Vagina (tissue), 2 donors: ENCODE results near the gene IL11RA. TPM values are rescaled to one million over a fixed set of nuclear protein-coding genes. Genes with fewer than 3 reads are reported as not detected.

Experiments used
- DNase-seq, 2 donors: peaks; one replicate each; pipeline ENCODE4 v3.0.0-alpha.2; 2017; ENCODE audit errors: extremely low spot score in 2 of 2
- H3K27ac ChIP-seq: fragments of 200-600 bp; sonication (generic); one replicate; pipeline ENCODE4 v1.5.1; 2019
- H3K27me3 ChIP-seq: fragments of 200-600 bp; sonication (generic); one replicate; pipeline ENCODE4 v1.5.1; 2019
- H3K36me3 ChIP-seq, 2 donors: fragments of 200-600 bp; sonication (generic); one replicate each; pipeline ENCODE4 v1.5.1; 2017 to 2019
- H3K4me1 ChIP-seq: fragments of 200-600 bp; sonication (generic); one replicate; pipeline ENCODE4 v1.5.1; 2019
- H3K4me3 ChIP-seq, 2 donors: fragments of 200-600 bp; sonication (generic); 1 replicate in 1 of 2; 2 replicates in 1 of 2; pipeline ENCODE4 v1.5.1; 2016 to 2019
- H3K9me3 ChIP-seq: fragments of 200-600 bp; sonication (generic); one replicate; pipeline ENCODE4 v1.5.1; 2019
- POLR2A ChIP-seq, 2 donors: fragments of 450-650 bp; IDR thresholded peaks; one replicate each; pipeline ENCODE4 v1.6.1; 2017; ENCODE audit warnings: antibody characterized with exemption in 2 of 2, mild to moderate bottlenecking in 2 of 2, moderate library complexity in 2 of 2
- POLR2AphosphoS5 ChIP-seq, 2 donors: sonication (generic); formaldehyde crosslinking; IDR thresholded peaks; one replicate each; pipeline ENCODE4 v1.9.0; 2017; ENCODE audit warnings: antibody characterized with exemption in 2 of 2, mild to moderate bottlenecking in 2 of 2, low read depth in 1 of 2; ENCODE audit not compliant: insufficient read depth in 1 of 2
- intact Hi-C: fragments of 100-400 bp; cut with DNase I; formaldehyde crosslinking; loops from one replicate; pipeline ENCODE4 v1.15.1; 2023
- total RNA-seq: library from RNA; depleted of rRNA; stranded (reverse); fragments of >200 nt; gene quantifications from one replicate; pipeline ENCODE4 v1.2.3, GENCODE V29; 2016
- TF ChIP-seq, protein P1 (sequence below), 3 experiments: fragments of 450-650 bp in 2 of 3; fragments of 200-600 bp in 1 of 3; sonication (generic) in 1 of 3; IDR thresholded peaks; one replicate each; pipeline ENCODE4 v1.5.1; 2017 to 2019; ENCODE audit warnings: antibody characterized with exemption in 3 of 3, mild to moderate bottlenecking in 2 of 3, moderate library complexity in 2 of 3

IL11RA gene
- total RNA-seq, result 30.7 TPM

DNA sequence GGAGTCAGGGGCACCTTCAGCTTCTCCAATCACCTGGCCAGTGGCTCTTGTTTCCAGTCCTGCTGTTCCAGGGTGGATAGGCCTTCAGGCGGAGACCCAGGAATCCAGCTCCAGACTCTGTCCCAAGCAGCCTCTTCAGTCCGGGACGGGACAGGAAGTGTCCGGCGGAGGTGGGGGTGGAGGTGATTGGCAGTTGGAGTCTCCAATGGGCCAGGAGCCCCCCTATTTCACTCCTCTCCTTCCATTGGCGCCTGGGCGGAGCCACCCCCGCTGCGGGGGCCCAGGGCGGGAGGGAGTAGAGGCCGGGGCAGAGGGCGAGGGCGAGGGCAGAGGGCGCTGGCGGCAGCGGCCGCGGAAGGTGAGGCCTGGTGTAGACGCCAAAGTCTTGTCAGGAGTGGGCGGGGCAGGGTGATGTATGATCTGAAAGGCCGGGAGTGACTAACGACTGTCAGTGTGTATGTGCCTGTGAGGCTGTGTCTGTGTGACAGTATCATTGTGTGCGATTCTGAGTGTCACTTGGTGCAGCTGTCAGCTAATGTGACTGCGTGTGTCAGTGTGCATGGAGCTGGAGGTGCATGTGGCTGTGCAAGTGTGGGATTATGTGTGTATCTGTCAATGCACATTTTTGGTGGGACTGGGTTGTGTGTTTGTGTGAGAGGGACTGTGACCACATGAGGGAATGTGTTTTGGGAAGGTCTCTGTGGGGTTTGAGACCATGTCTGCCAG lies at the start of gene IL11RA:
IL11RA (plus strand) TSS at position 310 of the 726 bp plus-strand sequence. CDS start 3,033 bp downstream, outside the sequence.
- H3K4me1 ChIP-seq, result peaks cover 73% of the 10 kb centered on the region
- peak within 1 kb of the TSS; percentile 87 for H3K27ac ChIP-seq
- intact Hi-C loops, result no loop called here
- no peak for DNase-seq
- peak within 1 kb of the TSS; percentile 37 to 45 for H3K4me3 ChIP-seq
- no peak for TF ChIP-seq POLR2A (IDR thresholded peaks at IDR 0.05)
- peak; percentile 47 to 88 for TF ChIP-seq POLR2AphosphoS5 (IDR thresholded peaks at IDR 0.05; ENCODE audit: insufficient read depth in 1 of 2, low read depth in 1 of 2)
- TF ChIP-seq, protein P1, sequence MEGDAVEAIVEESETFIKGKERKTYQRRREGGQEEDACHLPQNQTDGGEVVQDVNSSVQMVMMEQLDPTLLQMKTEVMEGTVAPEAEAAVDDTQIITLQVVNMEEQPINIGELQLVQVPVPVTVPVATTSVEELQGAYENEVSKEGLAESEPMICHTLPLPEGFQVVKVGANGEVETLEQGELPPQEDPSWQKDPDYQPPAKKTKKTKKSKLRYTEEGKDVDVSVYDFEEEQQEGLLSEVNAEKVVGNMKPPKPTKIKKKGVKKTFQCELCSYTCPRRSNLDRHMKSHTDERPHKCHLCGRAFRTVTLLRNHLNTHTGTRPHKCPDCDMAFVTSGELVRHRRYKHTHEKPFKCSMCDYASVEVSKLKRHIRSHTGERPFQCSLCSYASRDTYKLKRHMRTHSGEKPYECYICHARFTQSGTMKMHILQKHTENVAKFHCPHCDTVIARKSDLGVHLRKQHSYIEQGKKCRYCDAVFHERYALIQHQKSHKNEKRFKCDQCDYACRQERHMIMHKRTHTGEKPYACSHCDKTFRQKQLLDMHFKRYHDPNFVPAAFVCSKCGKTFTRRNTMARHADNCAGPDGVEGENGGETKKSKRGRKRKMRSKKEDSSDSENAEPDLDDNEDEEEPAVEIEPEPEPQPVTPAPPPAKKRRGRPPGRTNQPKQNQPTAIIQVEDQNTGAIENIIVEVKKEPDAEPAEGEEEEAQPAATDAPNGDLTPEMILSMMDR (IDR thresholded peaks at IDR 0.05), result no peak
- no peaks in the 10 kb centered on the region for H3K27me3 ChIP-seq
- no peaks in the 10 kb centered on the region for H3K9me3 ChIP-seq
- H3K36me3 ChIP-seq, result peaks cover 0 to 15% of the 10 kb centered on the region in 2 donors

DNA sequence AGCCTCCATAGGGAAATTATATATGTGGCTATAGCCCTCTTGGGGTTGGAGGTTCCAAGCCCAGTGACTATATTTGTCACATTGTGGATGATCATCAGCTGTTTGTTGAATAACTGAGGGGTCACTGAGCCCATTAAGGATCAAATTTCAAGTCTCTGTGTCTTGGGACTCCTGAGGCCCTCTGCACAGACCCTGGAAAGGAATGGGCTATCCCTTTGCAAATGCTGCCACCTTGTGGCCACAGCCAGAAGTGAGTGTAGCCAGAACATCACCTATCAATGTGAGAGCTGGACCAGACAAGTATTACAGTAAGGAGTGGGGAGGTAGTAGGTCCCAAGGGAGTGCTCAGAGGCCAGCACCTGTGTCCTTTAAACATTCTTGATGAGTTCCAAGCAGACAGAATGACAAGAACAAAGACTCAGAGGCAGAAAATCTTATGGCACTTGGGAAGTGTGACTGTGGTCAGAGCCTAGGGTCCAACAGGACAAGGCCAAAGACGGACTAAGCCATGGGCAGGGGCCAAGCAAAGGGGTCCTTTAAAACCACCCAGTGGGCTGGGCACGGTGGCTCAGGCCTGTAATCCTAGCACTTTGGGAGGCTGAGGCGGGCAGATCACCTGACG lies 48.3 kb upstream of the IL11RA start:
- no peaks in the 10 kb centered on the region for H3K36me3 ChIP-seq
- H3K4me1 ChIP-seq, result peaks cover 5% of the 10 kb centered on the region
- H3K9me3 ChIP-seq, result no peaks in the 10 kb centered on the region
- intact Hi-C loops, result loop anchor here (2.0 kb wide), 1 partner anchor 55 kb away; no protein-coding TSS in a partner anchor
- H3K27ac ChIP-seq, result no peak overlapping the region
- H3K4me3 ChIP-seq, result no peak overlapping the region
- DNase-seq, result no peak
- TF ChIP-seq, protein P1 (IDR thresholded peaks at IDR 0.05), result peak; percentile 85 to 92 (median 90)
- TF ChIP-seq POLR2AphosphoS5 (IDR thresholded peaks at IDR 0.05; ENCODE audit: insufficient read depth in 1 of 2, low read depth in 1 of 2) (peak in 1 of 2 donors; percentile 40), POLR2A (IDR thresholded peaks at IDR 0.05) (no peak)
- H3K27me3 ChIP-seq, result no peaks in the 10 kb centered on the region

DNA sequence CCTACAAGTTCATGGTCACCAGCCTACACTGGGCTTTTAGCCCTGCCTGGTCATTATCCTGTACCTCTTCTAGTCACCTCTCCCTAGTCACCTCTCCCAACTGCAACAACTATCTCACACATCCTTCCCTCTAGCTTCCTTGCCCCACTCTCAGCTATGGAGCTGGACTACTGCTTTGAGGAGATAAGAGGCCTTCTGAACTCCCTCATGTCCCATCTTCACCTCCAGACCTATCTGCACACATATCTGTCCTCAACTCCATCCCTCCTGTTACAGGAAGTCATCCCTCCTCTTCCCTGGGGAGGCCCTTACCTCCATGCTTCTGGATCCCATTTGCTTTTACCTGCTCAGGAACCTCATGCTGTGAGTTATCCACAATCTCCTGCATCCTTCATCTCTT lies 45.8 kb upstream of the IL11RA start:
- intact Hi-C loops, result no loop called here
- TF ChIP-seq, protein P1 (IDR thresholded peaks at IDR 0.05), result no peak
- TF ChIP-seq POLR2A (IDR thresholded peaks at IDR 0.05) (no peak), POLR2AphosphoS5 (IDR thresholded peaks at IDR 0.05; ENCODE audit: insufficient read depth in 1 of 2, low read depth in 1 of 2) (no peak)
- Histone ChIP-seq H3K27ac (no peak overlapping the region), H3K4me1 (peaks cover 12% of the 10 kb centered on the region), H3K27me3 (no peaks in the 10 kb centered on the region), H3K9me3 (no peaks in the 10 kb centered on the region), H3K36me3 (no peaks in the 10 kb centered on the region), H3K4me3 (no peak overlapping the region)
- DNase-seq, result no peak

DNA sequence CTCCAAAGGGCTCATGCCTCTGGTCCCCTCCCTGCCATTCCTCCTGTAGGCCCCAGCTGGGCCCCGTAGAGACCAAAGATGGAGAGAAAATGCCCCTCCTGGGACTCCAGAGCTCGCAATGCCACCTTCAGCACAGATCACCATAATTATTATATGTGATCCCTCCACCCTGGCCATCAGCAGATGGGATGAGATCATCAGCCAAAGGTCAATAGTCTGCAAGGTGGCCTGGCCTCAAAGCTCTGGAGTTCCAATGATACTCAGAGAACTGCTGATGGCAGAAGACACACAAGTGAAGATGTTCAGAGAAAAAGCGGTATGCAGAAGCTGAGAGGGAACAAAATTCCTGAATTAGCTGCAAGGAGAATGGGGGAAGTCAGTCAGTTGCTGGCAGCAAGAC lies 45.1 kb upstream of the IL11RA start:
- H3K27ac ChIP-seq, result no peak overlapping the region
- H3K9me3 ChIP-seq, result no peaks in the 10 kb centered on the region
- no peak for DNase-seq
- intact Hi-C loops, result no loop called here
- TF ChIP-seq, protein P1 (IDR thresholded peaks at IDR 0.05), result no peak
- no peak for TF ChIP-seq POLR2AphosphoS5 (IDR thresholded peaks at IDR 0.05; ENCODE audit: insufficient read depth in 1 of 2, low read depth in 1 of 2)
- TF ChIP-seq POLR2A (IDR thresholded peaks at IDR 0.05), result no peak
- no peaks in the 10 kb centered on the region for H3K27me3 ChIP-seq
- peaks cover 16% of the 10 kb centered on the region for H3K4me1 ChIP-seq
- no peaks in the 10 kb centered on the region for H3K36me3 ChIP-seq
- H3K4me3 ChIP-seq, result no peak overlapping the region

DNA sequence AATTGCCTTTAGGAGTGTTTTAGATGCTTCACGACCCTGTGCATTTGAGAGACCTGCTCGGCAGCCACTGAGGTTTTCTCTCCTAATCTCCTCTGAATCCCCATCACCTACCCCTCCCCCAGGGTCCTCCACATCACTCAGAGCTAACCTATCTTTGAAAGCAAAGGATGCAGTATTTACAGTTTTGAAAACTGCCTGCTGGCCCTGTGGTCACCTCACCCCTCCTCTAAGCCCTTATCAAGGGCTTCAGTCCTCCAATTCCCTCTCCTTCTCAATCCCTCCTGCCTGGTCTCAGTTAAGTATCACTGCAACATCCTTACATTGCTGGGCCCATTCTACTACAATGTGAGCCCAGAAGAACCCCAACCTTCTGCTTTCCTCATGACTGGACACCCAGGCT lies 44.7 kb upstream of the IL11RA start:
- intact Hi-C loops, result no loop called here
- H3K27ac ChIP-seq, result no peak overlapping the region
- no peaks in the 10 kb centered on the region for H3K36me3 ChIP-seq
- peaks cover 19% of the 10 kb centered on the region for H3K4me1 ChIP-seq
- H3K27me3 ChIP-seq, result no peaks in the 10 kb centered on the region
- DNase-seq, result no peak
- H3K9me3 ChIP-seq, result no peaks in the 10 kb centered on the region
- TF ChIP-seq POLR2A (IDR thresholded peaks at IDR 0.05) (no peak), POLR2AphosphoS5 (IDR thresholded peaks at IDR 0.05; ENCODE audit: insufficient read depth in 1 of 2, low read depth in 1 of 2) (no peak)
- TF ChIP-seq, protein P1 (IDR thresholded peaks at IDR 0.05), result no peak
- H3K4me3 ChIP-seq, result no peak overlapping the region
